ENCODE results near the gene ZNF264.
A peak's percentile ranks its signal among the peaks of the same experiment; 100 is the strongest.

ZNF264 gene

DNA sequence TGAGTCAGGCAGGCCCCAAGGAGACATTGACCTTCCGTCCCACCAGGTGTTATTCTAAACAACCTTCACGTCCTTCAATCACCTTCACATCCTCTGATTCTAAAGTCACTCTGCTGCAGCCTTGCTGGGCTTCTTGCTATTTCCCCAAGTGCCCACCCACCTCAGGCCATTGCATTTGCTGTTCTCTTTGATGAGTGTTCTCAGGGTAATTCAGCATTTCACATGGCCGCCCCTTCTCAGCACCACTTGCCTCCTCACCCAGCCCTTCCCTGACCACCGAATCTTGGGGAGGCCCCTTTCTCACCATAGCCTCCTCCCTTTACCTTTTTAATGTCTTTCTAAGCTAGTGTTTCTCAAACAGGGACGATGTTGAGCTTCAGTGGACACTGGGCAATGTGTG is 53.8 kb downstream of the ZNF264 start:
- DNase-seq: no peak

DNA sequence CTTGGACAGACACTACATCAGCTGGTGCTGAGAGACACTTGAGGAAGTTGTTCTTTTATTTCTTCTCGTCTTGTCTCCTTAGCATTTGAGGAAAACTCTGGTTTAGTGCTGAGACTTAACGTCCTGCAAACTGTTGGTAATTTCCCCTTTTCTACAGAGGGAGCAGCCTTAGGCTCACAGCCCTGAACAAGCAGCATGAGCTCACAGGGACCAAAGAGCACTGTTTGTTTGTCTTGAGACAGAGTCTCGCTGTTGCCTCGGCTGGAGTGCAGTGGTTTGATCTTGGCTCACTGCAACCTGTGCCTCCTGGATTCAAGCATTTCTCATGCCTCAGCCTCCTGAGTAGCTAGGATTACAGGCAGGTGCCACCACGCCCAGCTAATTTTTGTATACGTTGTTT is 54.7 kb downstream of the ZNF264 start:
- DNase-seq: no peak

- no peak for DNase-seq
Measured at GRCh38 chr19:57248646-57249045, 57.3 kb downstream of the ZNF264 start.

DNA sequence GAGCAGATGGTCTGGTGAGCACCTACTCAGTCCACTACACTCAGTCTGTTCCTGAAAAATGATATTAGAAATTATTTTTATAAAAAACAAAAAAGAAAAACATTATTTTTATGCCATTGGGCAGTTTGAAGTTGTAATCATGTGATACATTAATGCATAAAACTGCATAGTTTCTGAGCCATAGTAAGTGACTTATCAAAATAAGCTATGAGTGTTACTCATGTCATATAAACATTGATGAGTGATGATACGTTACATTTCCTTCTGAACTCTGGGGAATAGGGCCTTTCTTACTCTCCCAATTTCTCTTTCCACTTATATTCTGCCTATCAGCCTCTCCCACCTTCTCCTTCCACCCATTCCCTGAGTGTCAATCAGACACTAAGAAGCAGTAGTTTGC is 58.0 kb downstream of the ZNF264 start:
- no peak for DNase-seq

GRCh38 chr19:57253767-57254166 is 62.5 kb downstream of the ZNF264 start:
- peak in 1 of 51 donors; percentile 25 for DNase-seq

DNA sequence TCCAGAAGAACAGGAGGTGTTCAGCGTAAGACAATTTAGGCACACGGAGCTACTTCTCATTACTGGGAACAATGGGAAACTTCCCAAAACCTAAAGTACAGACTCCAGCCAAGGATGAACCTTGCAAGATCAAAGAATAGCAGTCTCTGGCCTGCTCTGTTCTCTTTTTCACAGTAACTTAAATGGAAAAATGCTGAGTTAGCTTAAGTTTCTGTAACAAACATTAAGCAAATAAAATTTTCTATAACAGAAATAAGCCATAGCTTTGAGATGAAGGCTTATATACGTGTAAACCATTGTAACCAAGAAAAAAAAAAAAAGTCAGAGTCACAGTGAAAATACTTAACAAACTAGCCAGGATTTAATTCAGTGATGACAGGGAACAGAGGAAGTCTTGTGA is 70.7 kb downstream of the ZNF264 start:
- no peak for DNase-seq

DNA sequence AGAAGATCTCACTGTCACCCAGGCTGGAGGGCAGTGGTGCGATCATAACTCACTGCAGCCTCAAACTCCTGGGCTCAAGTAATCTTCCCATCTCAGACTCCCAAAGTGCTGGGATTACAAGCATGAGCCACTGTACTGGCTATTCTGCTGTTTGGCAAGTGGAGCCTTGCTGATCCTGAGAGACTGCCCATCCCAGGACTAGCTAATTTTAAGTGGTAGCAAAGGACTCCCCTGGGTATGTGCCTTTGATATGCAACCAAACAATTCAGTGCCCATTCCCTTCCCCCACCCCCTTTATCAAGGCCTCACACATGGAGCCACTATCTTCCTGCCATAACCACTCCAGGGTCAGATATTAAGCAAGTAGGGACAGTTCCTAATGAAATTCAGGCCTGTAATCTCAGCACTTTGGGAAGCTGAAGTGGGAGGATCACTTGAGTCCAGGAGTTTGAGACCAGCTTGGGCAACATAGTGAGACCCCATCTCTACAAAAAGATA is 72.0 kb downstream of the ZNF264 start:
- DNase-seq: no peak

- no peak for DNase-seq
Measured at GRCh38 chr19:57267291-57267690, 76.0 kb downstream of the ZNF264 start.

- DNase-seq: no peak
Measured at GRCh38 chr19:57269515-57270250, 78.4 kb downstream of the ZNF264 start.

DNA sequence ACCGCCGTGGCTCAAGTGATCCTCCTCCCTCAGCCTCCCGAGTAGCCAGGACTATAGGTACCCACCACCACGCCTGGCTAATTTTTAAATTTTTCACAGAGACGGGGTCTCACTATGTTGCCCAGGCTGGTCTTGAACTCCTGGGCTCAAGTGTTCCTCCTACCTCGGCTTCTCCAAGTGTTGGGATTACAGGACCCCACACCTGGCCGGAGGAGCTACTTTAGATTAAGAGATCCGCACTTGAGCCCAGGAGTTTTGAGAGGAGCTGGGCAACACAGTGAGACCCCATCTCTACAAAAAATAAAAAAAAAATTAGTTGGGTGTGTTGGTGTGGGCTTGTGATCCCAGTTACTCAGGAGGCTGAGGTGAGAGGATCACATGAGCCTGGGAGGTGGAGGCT is 80.0 kb downstream of the ZNF264 start:
- no peak for DNase-seq
